Nephron progenitor cell (in vitro differentiated cells): Measurements from ENCODE around the gene GPRC5C.
A peak's percentile ranks its signal among the peaks of the same experiment; 100 is the strongest.

Experiments used
- DNase-seq: peaks from one replicate; pipeline ENCODE4 v3.0.0; 2021
- H3K27ac Mint-ChIP-seq: 2 replicates; pipeline ENCODE4 v1.8.0; 2021; ENCODE audit warnings: mild to moderate bottlenecking, moderate library complexity, mixed read lengths
- H3K27me3 Mint-ChIP-seq: 2 replicates; pipeline ENCODE4 v1.8.0; 2021; ENCODE audit warnings: mild to moderate bottlenecking, low read depth, mixed read lengths; ENCODE audit not compliant: poor library complexity
- H3K36me3 Mint-ChIP-seq: 2 replicates; pipeline ENCODE4 v1.8.0; 2021; ENCODE audit warnings: low read depth, mixed read lengths
- H3K4me1 Mint-ChIP-seq: 2 replicates; pipeline ENCODE4 v1.8.0; 2021; ENCODE audit warnings: mixed read lengths
- H3K4me3 Mint-ChIP-seq: 2 replicates; pipeline ENCODE4 v1.8.0; 2021; ENCODE audit warnings: mild to moderate bottlenecking, moderate library complexity, mixed read lengths
- H3K9me3 Mint-ChIP-seq: 2 replicates; pipeline ENCODE4 v1.8.0; 2021; ENCODE audit warnings: mild to moderate bottlenecking, moderate library complexity, mixed read lengths
- TF ChIP-seq, protein P1 (sequence below): fragments of 200-600 bp; sonication (generic); IDR thresholded peaks from 2 replicates; pipeline ENCODE4 v1.5.0; 2021; ENCODE audit warnings: antibody characterized with exemption

GPRC5C gene

DNA sequence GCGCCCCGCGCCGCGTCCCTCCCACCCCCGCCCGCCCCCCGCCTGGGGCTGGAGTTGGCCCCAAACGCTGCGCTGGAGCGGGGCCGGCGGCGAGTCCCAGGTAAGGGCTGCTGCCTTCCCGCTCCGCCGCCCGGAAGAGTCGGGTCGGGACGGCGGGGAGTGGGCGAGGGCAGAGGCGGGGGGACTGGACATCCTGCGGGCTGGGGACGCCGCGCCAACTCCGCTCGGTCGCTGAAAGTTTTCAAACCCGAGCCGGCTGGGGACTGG is 469 bp downstream of the GPRC5C start:
- Mint-ChIP-seq H3K27me3 (peaks cover 6% of the 10 kb centered on the region), H3K4me3 (peak overlapping the region; percentile 91), H3K36me3 (peaks cover 23% of the 10 kb centered on the region), H3K27ac (no peak overlapping the region), H3K4me1 (peaks cover 65% of the 10 kb centered on the region), H3K9me3 (peaks cover 9% of the 10 kb centered on the region)
- TF ChIP-seq, protein P1, sequence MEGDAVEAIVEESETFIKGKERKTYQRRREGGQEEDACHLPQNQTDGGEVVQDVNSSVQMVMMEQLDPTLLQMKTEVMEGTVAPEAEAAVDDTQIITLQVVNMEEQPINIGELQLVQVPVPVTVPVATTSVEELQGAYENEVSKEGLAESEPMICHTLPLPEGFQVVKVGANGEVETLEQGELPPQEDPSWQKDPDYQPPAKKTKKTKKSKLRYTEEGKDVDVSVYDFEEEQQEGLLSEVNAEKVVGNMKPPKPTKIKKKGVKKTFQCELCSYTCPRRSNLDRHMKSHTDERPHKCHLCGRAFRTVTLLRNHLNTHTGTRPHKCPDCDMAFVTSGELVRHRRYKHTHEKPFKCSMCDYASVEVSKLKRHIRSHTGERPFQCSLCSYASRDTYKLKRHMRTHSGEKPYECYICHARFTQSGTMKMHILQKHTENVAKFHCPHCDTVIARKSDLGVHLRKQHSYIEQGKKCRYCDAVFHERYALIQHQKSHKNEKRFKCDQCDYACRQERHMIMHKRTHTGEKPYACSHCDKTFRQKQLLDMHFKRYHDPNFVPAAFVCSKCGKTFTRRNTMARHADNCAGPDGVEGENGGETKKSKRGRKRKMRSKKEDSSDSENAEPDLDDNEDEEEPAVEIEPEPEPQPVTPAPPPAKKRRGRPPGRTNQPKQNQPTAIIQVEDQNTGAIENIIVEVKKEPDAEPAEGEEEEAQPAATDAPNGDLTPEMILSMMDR: no peak
- DNase-seq: peak; percentile 52

DNA sequence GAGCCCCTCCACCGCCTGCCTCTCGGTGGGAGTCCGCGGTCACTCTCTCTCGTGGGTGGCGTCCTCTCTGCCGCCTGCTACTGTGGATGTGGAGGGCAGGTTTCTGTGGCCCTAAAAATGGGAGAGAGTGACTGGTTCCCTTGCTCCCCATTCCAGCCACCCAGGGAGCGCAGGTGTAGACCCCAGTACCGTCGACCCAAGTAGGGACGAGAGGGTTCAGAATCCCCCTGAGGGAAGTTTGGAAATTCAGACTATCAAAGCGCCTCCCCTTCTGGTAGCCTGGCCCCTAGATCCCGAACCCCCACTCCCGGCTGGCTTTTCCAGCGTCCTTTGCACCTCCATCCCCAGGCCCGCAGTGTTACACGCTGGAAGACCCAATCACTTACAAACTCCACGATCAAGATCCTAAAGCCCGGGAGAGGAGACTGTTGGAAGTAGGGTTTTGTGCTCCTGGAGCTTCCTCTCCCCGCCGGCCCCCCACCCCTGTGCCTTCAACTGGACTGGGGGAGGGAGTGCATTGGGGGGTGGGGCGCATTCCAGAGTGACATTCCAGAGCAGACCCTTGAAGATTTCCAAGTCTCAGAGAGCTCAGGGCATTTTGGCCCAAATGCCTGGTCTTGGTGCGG is 991 bp downstream of the GPRC5C start:
- H3K27me3 Mint-ChIP-seq: peaks cover 6% of the 10 kb centered on the region
- TF ChIP-seq, protein P1: no peak

GRCh38 chr17:74433421-74434121 is 1.7 kb downstream of the GPRC5C start:
- TF ChIP-seq, protein P1: no peak
- Mint-ChIP-seq H3K27me3 (peaks cover 6% of the 10 kb centered on the region), H3K4me3 (peak overlapping the region; percentile 91), H3K9me3 (peaks cover 17% of the 10 kb centered on the region), H3K36me3 (peaks cover 33% of the 10 kb centered on the region), H3K27ac (peak overlapping the region; percentile 93), H3K4me1 (peaks cover 53% of the 10 kb centered on the region)
- peak; percentile 60 for DNase-seq

More for the DNA sequence above, 991 bp downstream of the GPRC5C start:
- Mint-ChIP-seq H3K4me3 (peak overlapping the region; percentile 91), H3K4me1 (peaks cover 60% of the 10 kb centered on the region), H3K36me3 (peaks cover 28% of the 10 kb centered on the region), H3K27ac (peak overlapping the region; percentile 29), H3K9me3 (peaks cover 14% of the 10 kb centered on the region)
- peak; percentile 62 for DNase-seq

- H3K9me3 Mint-ChIP-seq: peaks cover 22% of the 10 kb centered on the region
- no peak for DNase-seq
- H3K36me3 Mint-ChIP-seq: peaks cover 53% of the 10 kb centered on the region
- TF ChIP-seq, protein P1: no peak
- no peak overlapping the region for H3K27ac Mint-ChIP-seq
- peak overlapping the region; percentile 48 for H3K4me3 Mint-ChIP-seq
- H3K4me1 Mint-ChIP-seq: peaks cover 36% of the 10 kb centered on the region
- peaks cover 6% of the 10 kb centered on the region for H3K27me3 Mint-ChIP-seq
These were observed 4.0 kb downstream of the GPRC5C start for GRCh38 chr17:74435775-74436359.

GRCh38 chr17:74437702-74438101 is 5.8 kb downstream of the GPRC5C start:
- no peak for DNase-seq
- Mint-ChIP-seq H3K4me3 (no peak overlapping the region), H3K4me1 (peaks cover 42% of the 10 kb centered on the region), H3K36me3 (peaks cover 60% of the 10 kb centered on the region), H3K27me3 (peaks cover 6% of the 10 kb centered on the region), H3K9me3 (peaks cover 22% of the 10 kb centered on the region), H3K27ac (no peak overlapping the region)
- TF ChIP-seq, protein P1: peak; percentile 55
